ENCODE data around the gene RIPOR3.
"Not testable (repeated sequence)": the region's sequence is repeated elsewhere in the genome, so short reads cannot be mapped to it uniquely, and the experiment has no call there.

Gene RIPOR3

DNA sequence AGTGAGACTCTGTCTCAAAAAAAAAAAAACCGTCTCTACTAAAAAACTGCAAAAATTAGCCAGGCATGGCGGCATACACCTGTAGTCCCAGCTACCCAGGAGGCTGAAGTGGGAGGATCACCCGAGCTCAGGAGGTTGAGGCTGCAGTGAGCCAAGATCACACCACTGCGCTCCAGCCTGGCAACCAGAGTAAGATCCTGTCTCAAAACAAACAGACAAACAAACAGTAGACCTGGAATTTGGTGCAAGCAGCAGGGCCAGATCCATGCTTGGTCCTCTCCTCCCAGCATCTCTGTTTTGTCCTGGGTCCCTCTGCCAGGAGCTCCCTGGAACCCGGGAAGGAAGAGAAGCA, 11.6 kb downstream of the RIPOR3 start:
- no peak for DNase-seq (ENCODE audit: low read depth)

DNA sequence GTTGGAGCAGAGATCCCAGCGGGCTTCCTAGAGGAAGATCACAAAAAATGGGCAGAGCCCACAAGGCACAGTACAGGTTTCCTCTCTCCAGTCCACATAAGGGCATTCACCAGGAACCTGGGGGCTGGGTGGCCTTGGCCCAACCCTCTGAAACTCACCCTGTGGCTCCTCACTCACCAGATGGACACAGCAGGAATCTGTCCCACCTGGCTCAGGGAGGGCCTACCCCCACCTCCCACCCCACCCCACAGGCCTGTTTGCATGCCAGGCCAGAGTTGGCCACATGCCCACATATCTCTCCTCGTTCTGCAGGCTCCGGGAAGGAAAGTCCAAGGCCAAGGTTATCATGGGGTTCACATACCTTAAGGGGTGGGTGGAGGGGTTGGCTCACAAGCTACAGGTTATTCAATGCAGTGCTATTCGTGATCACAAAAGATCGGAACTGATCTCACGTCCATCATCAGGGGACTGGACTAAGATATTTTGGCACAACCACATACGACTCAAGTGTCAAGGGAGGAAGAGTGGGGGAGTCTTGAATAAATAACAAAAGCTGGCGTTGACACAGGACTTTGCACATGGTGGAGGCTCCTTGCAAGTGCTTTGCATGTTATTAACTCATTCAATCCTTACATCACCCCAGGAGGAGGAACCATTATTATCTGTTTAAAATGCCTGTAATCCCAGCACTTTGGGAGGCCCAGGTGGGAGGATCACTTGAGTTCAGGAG, 13.0 kb downstream of the RIPOR3 start:
- no peak for DNase-seq (ENCODE audit: low read depth)

DNA sequence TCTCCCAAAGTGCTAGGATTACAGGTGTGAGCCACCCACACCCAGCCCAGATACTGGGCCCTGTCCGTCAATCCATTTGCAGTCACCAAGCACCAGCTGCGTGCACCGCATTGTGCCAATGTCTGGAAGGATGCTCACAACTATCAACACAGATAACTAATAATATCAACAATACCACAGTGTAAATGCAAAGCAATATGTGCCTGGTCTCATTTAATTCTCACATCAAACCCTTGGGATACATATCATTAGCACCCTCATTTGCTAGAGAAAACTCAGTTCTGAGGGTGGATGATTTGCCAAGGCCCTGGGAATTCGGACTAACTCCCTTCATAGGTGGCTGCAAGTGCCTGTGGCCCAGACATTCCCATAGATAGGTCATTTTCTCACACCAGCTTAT, 14.5 kb downstream of the RIPOR3 start:
- no peak for DNase-seq (ENCODE audit: low read depth)

DNA sequence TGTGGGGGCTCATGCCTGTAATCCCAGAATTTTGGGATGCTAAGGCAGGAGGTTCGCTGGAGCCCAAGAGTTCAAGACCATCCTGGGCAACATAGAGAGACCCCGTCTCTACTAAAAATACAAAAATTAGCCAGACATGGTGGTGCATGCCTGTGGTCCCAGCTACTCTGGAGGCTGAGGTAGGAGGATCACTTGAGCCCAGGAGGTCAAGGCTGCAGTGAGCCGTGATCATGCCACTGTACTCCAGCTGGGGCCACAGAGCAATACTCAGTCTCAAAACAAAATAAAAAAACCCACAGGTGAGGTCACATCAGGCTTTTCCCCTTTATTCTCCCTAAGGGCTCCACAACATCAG, 15.0 kb downstream of the RIPOR3 start:
- not testable (repeated sequence) for DNase-seq (ENCODE audit: low read depth)

DNA sequence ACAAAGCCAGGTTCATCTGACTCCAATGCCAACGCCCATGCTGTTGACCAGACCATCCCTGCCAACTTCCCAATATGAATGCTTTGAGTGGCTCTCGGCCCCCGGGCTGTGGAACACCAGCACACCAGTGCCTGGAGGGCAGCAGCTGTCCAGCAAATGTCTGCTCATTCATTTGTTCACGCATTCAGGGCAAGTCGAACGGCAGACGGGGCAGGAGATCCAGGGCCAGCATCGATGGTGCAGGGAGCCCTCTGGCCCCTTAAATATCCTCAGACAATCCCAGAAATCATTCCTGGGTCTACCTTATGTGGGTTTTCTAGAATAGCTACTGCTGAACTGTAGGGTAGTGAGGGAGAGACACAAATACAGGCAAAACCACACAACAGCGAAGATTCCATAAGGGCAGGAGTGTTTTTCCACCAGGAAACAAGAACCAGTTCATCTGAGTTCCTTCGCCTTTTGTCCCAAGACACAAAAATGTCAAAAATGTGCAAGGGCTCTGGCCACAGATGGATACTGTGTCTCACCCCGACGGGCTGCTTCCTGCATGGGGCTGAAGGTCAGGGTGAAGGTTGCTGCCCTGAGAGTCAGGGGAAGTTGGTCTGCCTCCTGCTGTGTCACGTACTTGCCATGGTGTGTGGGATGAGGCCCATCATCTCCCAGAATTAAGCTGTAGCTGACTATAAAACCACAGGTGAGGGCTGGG, 15.5 kb downstream of the RIPOR3 start:
- DNase-seq (ENCODE audit: low read depth), result no peak

DNA sequence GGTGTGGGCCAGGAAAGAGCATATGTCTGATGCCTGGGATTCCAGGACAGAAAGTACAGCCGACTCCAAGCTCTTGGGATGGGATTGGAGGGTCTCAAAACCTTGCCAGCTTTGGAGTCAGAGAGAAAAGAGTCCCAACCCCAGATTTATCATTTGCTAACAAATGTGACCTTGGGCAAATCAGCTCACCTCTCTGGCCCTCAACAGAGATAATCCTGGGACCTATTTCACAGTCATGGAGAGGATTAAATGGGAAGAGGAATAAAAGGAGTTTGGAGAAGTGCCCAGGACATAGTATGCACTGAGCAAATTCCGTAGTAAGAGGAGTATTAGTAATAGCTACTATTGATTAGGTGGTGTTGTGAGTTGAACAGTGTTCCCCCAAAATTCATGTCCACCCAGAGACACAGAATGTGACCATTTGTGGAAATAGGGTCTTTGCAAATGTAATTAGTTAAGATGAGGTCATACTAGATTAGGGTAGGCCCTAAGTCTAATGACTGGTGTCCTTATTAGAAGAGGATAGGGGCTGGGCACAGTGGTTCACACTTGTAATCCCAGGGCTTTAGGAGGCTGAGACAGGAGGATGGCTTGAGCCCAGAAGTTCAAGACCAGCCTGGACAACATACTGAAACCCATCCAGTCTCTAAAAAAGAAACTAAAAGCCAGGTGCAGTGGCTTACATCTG, 17.1 kb downstream of the RIPOR3 start:
- DNase-seq (ENCODE audit: low read depth), result no peak

DNA sequence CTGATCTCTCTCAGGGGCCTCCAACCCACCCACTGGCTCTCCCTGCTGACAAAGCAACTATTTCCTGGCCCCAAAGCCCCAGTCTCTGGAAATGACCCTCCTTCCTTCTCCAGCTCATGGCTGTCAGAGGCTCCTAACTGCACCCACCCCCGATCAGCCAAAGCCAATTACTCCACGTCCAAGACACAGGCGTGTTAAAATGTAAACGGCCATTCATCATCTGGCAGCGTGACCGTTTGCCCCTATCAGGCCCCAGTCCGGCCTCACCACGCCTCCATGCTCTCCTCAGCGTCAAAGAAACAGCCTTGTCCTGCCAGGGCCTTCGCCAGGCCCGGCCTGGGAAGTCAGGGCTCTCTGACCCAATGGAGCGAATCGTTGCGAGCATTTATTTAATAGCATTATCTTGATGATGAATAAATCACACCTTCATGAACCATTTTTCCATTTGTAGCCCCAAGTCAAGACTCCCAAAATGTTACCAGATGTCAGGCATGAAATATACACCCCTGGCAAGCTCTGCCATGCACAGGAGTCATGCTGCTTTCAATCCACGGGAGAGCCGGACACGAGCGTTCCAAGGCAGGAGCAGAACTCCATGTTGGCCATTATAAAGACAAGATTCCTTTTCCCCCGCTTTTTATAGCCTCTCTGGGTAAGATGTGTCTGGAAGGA, 17.7 kb downstream of the RIPOR3 start:
- no peak for DNase-seq (ENCODE audit: low read depth)

DNA sequence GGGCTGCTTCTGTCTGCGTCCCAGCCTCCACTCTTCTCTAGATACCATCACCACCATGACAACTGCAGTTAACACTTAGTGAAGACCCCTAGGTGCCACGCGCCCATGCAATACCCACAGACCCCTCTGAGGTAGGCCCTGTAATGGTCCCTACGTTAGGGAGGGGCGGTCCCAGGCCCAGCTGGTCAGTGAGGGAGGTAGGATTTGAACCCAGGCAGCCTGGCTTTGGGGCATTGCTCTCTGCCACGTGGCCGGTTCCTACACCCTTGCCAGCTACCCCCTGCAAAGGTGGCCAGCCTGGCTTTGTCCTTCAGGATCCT, 18.2 kb downstream of the RIPOR3 start:
- no peak for DNase-seq (ENCODE audit: low read depth)

DNA sequence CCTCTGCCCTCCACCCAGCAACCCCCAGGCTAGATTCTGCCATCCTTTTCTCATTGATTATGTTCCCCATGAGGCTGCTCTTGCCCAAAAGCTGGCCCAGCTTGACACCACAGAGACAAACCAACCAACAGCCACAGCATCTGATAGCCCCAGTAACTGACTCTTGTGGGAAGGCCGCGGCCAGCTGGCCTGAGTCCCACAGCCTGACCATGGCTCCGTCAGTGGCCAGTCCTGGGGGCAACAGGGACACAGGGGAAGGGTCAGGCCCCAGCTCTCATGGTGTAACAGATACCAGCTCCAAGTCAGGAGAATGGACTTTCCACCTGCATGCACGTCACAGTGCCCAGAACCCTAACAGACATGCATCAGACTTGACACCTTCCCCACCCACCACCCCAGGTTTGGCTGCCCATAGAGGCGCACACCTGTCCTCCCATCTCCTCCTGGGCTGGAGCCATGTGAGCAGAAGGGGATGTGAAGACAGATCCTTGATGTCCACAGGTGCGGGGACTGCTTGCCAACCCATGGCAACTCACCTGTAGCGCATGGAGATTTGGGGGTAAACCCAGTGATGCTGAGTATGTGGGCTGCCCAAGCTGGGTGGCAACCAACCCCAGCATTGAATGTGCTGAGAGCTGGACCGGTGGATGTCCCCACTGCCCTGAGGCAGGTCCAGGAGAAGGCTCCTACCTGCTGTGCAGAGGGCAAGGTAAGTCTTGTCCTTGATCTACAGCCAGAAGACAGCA, 18.8 kb downstream of the RIPOR3 start:
- no peak for DNase-seq (ENCODE audit: low read depth)

DNA sequence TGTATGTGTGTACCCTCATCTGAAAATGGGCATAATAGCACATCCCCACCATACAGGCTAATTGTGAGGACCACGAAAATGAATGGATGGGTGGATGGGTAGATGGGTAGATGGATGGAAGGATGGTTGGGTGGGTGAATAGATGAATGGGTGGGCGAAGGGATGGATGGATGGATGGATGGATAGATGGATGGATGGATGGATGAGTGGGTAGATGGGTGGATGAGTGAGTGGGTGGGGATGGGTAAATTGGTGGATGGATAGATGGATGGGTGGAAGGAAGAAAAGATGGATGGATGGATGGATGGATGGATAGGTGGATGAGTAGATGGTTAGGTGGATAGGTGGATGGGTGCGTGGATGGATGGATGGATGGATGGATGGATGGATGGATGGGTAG, 19.7 kb downstream of the RIPOR3 start:
- DNase-seq (ENCODE audit: low read depth), result no peak

DNA sequence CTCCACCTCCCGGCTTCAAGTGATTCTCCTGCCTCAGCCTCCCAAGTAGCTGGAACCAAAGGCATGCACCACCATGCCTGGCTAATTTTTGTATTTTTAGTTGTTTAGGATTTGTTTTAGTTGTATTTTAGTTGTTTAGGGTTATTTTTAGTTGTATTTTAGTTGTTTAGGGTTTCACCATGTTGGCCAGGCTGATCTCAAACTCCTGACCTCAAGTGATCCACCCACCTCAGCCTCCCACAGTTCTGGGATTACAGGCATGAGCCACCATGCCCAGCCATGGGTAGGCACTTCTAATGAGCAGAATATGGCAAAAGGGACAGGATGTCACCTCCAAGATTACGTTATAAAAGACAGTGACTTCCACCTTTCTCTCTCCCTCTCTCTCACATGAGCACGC, 20.3 kb downstream of the RIPOR3 start:
- DNase-seq (ENCODE audit: low read depth), result not testable (repeated sequence)

DNA sequence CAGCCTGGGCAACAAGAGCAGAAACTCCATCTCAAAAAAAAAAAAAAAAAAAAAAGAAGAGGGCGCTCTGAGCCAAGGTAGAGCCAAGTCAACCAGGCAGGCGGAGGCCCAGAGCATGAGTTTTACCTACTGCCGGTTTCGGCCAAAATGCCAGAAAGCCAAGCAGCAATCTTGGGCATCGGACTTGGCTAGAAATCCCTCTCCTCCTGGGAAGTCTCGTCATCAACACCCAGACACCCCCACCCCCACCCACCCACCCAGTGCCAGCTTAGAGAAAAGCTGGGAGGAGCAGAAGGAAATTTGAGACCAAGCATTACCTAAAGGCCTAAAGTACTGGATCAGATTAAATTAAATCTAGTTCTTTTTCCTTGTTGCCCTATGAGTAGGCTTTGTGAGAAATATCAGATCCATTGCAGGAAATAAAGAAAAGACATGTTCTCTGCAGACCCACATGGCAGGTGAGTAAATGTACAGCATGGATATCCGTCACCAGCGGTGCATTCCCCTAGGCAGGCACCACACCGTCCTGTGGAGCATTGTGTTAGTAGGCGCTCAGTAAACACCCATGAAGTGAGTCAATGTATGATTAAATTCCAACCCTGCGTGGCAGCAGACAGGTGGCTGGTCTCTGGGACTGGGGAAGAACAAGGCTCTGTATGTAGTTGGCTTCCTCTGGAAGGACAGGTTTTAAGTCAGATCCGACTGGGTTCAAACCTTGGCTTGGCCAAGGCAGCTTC, 21.0 kb downstream of the RIPOR3 start:
- DNase-seq (ENCODE audit: low read depth), result no peak

DNA sequence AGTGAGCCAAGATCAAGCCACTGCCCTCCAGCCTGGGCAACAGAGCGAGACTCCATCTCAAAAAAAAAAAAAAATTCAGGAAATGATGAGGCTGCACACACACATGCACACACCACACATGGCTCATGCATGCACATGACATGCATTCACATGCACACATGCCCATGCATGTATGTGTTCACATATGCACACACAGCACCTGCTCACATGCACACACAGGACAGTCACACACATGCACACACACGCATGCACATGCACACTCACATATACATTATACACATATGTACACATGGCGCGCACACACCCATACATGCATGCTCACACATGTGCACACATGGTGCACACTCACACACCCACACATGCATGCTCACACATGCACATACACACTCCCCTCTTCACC, 22.5 kb downstream of the RIPOR3 start:
- no peak for DNase-seq (ENCODE audit: low read depth)

DNA sequence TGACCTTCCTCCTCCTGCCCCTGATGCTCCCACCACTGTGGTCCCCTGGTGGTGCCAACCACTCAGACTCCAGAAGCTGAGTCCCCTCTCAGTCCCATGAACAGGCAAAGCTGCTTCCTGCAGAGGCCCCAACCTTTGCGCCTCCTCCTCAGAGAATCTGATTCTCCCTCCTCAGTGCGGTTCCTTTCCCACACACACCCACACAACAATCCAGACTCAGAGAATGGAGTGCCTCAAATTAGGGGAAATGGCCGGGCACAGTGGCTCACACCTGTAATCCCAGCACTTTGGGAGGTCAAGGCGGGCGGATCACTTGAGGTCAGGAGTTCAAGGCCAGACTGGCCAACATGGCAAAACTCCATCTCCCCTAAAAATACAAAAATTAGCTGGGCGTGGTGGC, 23.0 kb downstream of the RIPOR3 start:
- no peak for DNase-seq (ENCODE audit: low read depth)

DNA sequence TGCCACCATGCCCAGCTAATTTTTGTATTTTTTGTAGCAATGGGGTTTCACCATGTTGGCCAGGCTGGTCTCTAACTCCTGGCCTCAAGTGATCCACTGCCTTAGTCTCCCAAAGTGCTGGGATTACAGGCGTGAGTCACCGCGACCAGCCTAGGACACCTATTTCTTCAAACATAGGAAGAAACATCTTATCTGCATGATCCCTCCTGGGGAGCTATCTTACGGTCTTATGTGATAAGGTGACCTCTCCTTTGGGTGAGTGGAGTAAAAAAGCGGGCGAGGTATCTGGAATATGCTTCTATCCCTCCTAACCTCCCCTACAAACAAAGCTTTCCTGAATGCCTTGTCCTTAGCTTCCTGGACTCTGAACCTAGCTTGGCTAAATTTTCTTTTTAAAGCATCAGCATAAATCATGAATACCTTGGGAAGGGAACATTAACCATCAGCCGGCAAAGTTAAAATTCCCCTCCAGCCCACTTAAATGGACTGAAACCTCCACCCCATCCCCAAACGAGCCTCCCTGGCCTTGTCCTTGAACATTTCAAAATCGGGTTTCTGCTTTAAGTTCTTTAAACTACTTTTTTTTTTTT, 24.5 kb downstream of the RIPOR3 start:
- DNase-seq (ENCODE audit: low read depth), result no peak

DNA sequence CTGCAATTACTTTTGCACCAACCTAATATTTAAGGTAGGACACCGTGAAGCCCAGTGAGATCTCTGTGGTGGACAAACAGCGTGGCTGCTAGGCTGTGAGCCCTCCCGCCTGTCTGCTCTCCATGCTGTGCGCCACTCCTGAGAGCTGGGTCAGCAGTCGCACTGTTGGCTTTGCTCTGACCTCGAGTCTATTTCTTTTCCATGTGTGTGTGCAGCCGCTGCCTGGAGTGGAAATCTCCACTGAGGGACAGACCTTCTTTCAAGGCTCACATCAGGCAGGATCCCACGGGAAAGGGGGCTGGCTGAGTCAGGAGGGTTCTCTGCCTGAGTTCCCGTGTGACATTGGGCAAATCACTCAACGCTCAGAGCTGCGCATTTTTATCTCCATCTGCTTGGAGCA, 27.1 kb downstream of the RIPOR3 start:
- DNase-seq (ENCODE audit: low read depth), result no peak

DNA sequence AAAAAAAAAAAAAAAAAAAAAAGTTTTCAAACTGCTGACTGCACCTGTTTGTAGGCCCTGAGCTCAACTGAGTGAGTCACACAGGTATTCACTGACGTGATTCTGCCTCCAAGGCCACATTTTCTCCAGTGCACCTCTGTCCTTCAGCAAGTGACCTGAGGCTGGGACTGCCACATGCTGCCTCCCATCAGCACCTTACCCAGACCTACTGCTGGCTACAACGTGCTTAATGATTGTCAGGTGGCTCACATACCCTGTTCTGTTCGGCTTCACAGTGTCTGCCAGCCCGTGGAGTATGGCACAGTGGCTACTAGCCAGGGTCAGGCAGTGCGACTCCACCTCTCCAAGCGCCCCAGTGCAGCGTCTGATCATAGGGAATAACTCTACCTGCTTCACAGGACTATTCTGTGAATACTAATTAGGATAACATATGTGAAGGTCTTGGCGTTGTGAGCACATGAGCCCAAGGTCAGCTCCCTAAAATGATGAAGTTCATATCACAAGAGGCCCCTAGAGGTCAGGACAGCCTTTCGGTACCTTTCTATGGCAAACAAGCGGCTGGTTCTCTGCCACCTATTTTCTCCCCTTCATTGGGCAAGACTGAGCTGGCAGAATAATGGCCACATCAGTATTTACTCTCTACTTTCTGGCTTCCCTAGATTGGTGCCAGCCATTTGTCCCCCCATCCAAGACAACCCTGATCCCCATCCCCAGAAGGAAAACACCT, 28.1 kb downstream of the RIPOR3 start:
- DNase-seq (ENCODE audit: low read depth), result no peak

DNA sequence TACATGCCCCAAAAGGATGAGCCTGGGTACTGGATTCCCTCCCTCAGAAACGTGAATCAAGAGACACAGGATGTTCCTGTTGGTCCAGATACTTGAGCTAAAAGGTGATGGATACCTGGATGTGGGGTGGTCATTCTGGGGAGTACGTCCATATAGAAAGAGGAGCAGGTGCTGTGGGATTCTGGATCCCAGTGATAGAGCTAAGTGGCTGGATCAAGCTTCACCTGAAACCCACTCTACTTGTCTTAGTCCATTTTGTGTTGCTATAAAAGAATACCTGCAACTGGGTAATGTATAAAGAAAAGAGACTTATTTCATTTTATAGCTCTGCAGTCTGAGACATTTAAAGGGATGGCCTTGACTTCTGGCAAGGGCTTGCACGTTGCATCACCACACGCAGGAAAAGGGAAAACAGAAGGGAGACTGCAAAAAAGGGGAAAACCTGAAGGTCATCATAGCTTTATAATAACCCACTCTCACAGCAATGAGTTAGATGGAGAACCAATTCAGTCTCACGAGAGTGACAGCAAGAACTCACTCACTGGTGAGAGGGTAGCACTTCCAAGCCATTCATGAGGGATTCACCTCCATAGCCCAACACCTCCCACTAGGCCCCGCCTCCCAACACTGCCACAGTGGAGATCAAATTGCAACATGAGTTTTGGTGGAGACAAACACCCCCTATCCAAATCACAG, 31.2 kb downstream of the RIPOR3 start:
- DNase-seq (ENCODE audit: low read depth), result no peak

DNA sequence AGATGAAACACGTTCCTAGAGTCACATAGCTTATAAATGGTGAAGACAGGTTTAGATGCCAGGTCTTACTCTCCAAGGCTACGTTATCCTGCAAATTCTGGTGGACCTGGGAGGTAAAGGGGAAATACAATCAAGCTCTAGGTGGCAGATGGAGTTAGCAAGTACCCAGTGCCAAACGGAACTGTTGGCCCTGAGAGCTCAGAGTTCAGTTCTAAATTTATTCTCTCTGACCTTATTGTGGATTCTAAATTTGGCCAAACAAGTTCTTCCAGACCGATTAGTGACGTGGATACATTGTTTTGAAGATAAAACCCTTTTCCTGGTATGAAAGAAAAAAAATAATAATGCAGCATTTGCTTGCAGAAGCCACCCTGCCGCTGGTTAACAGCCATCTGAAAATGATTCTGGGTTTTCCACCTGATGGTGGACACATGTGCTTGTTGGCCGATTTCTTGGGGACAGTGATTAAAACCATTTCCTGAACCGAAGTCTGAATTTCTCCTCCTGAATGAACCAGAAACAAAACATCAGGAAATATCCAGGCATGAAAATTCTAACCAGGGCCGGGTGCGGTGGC, 32.5 kb downstream of the RIPOR3 start:
- DNase-seq (ENCODE audit: low read depth), result no peak
